Testis (tissue), 2 donors: Measurements from ENCODE around the gene CLEC16A.

Experiments used
- CTCF ChIP-seq, 3 experiments: fragments of 450-650 bp in 2 of 3; fragments of 200-600 bp in 1 of 3; sonication (generic) in 1 of 3; IDR thresholded peaks; one replicate each; pipeline ENCODE4 v1.5.1; 2016 to 2019; ENCODE audit warnings: antibody characterized with exemption in 3 of 3, mild to moderate bottlenecking in 2 of 3, moderate library complexity in 1 of 3
- POLR2A ChIP-seq: fragments of 450-650 bp; IDR thresholded peaks from one replicate; pipeline ENCODE4 v1.6.1; 2017; ENCODE audit warnings: antibody characterized with exemption, mild to moderate bottlenecking, moderate library complexity

- TF ChIP-seq CTCF (IDR thresholded peaks at IDR 0.05) (no peak), POLR2A (no peak)
Measured at GRCh38 chr16:11005611-11005975, 61.2 kb downstream of the CLEC16A start.
